Activated T-cell treated with anti-CD3 and anti-CD28 coated beads, Interleukin-2, amount 50 U/mL, for 24 hours (primary cell): ENCODE data around the gene MRGPRF.

ENCODE experiments used
- DNase-seq: peaks from one replicate; pipeline ENCODE4 v3.0.0-alpha.2; 2020
- H3K27ac Mint-ChIP-seq: 2 replicates; pipeline ENCODE4 v1.8.0; 2020; ENCODE audit warnings: mild to moderate bottlenecking, mixed read lengths
- H3K27me3 Mint-ChIP-seq: 2 replicates; pipeline ENCODE4 v1.8.0; 2020; ENCODE audit warnings: mixed read lengths
- H3K36me3 Mint-ChIP-seq: 2 replicates; pipeline ENCODE4 v1.8.0; 2020; ENCODE audit warnings: low read depth, mixed read lengths
- H3K4me1 Mint-ChIP-seq: 2 replicates; pipeline ENCODE4 v1.8.0; 2020; ENCODE audit warnings: low read depth, mixed read lengths
- H3K4me3 Mint-ChIP-seq: 2 replicates; pipeline ENCODE4 v1.8.0; 2020; ENCODE audit warnings: mild to moderate bottlenecking, moderate library complexity, mixed read lengths
- H3K9me3 Mint-ChIP-seq: 2 replicates; pipeline ENCODE4 v1.8.0; 2020; ENCODE audit warnings: mixed read lengths

The MRGPRF gene

DNA sequence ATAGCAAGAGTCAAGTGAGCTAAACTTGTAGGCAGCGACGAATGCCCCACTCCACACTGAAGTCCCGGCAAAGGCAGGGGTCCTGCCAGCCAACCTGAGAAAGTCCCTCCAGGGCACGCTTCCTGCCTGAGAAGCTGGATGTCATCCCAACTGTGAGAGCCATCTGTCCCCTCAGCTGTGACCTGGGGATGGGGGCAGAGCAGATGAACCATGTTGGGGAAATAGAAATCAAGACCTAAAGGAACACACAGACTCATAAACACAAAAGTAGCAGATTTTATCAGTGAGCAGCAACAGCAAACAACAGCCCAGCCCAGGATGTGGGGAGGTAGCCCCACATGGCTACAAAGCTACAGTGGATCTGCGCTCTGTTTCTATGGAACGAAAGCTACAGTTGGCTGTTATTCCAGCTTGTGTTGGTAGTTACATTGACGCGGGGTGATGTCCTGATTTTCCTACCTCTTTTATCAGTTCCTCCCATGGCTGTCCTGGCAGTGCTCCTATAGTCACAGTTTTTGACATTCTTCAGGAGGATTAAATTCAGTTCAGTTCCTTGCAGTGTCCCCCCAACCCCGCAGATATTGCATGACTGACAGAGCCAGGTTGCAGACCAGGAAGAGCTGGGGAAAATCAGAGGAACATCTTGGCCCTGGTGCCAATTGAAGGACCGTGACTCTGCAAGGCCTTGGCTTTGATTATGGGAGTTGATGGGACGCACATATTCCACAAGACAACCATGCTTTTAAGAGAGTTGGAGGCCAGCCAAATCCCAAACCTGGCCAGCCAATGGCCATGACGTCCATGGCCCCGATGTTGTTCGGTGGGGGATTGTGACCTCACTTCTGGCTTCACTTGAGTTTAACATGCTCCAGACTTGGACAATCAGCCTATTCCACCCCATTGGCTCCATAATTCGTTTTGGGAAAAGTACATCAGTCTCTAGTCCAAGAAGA, 46.9 kb downstream of the MRGPRF start:
- H3K27ac Mint-ChIP-seq, result no peak overlapping the region
- peaks cover 5% of the 10 kb centered on the region for H3K27me3 Mint-ChIP-seq
- no peak overlapping the region for H3K4me3 Mint-ChIP-seq
- H3K4me1 Mint-ChIP-seq, result peaks cover 22% of the 10 kb centered on the region
- no peak for DNase-seq
- no peaks in the 10 kb centered on the region for H3K36me3 Mint-ChIP-seq
- no peaks in the 10 kb centered on the region for H3K9me3 Mint-ChIP-seq

DNA sequence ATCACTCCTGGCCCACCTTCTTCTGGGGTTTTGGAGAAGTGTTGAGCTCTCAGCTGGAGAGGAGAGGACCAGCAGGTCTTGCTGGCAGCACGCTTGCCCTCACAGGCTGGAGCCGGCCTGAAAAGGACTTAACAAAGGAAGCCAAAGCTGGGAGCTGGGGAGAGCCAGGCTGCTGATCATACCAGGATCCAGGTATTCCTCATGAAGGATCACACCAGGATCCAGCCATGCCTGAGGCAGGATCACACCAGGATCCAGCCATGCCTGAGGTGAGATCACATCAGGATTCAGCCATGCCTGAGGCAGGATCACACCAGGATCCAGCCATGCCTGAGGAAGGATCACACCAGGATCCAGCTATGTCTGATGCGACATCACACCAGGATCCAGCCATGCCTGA, 49.3 kb downstream of the MRGPRF start:
- no peaks in the 10 kb centered on the region for H3K9me3 Mint-ChIP-seq
- H3K27me3 Mint-ChIP-seq, result peaks cover 5% of the 10 kb centered on the region
- no peaks in the 10 kb centered on the region for H3K36me3 Mint-ChIP-seq
- H3K4me3 Mint-ChIP-seq, result no peak overlapping the region
- H3K27ac Mint-ChIP-seq, result no peak overlapping the region
- peaks cover 22% of the 10 kb centered on the region for H3K4me1 Mint-ChIP-seq
- no peak for DNase-seq

DNA sequence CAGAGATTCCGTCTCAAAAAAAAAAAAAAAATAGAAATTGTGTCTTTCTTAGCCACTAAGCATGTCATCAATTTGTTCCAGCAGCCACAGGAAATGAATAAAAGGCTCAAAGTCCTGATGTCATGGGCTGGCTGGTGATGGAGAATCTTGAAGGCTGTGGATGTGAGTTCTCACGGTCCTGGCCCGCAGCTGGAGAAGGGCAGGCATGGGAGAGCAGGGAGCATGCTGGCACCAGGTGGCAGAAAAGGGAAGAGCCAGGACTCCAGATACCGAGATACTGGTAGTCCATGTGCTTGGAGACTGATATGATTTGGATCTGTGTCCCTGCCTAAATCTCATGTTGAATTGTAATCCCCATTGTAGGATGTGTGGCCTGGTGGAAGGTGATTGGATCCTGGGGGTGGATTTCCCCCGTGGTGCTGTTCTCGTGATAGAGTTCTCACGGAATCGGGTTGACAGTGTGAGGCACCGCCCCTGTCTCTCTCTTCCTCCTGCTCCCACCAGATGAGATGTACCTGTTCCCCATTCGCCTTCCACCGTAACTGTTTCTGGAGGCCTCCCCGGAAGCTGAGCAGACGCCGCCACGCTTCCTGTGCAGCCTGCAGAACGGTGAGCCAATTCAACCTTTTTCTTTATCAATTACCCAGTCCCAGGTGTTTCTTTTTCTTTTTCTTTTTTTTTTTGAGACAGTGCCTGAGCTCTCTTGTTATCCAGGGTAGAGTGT, 50.4 kb downstream of the MRGPRF start:
- Mint-ChIP-seq H3K27me3 (no peaks in the 10 kb centered on the region), H3K4me3 (peak overlapping the region; percentile 7), H3K4me1 (peaks cover 22% of the 10 kb centered on the region), H3K27ac (peak overlapping the region; percentile 54), H3K9me3 (no peaks in the 10 kb centered on the region), H3K36me3 (no peaks in the 10 kb centered on the region)
- no peak for DNase-seq

DNA sequence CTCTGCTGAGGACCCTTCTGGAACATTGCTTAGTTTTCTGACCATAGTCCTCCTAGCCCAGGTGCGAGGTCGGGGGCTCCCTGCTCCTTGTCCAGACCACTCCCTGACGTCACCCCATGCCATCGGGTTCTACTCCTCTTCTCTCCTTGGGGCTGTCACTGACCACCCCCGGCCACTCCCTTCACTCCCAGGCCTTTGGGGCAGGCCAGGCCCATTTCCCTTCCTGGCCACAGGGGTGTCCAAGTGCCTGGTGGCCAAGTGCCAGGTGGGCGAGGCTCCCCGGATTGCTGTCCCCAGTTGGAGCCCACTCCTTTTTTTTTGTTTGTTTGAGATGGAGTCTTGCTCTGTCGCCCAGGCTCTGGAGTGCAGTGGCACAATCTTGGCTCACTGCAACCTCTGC, 51.8 kb downstream of the MRGPRF start:
- Mint-ChIP-seq H3K27ac (no peak overlapping the region), H3K9me3 (no peaks in the 10 kb centered on the region), H3K27me3 (peaks cover 5% of the 10 kb centered on the region), H3K36me3 (no peaks in the 10 kb centered on the region), H3K4me1 (peaks cover 21% of the 10 kb centered on the region), H3K4me3 (no peak overlapping the region)
- no peak for DNase-seq

DNA sequence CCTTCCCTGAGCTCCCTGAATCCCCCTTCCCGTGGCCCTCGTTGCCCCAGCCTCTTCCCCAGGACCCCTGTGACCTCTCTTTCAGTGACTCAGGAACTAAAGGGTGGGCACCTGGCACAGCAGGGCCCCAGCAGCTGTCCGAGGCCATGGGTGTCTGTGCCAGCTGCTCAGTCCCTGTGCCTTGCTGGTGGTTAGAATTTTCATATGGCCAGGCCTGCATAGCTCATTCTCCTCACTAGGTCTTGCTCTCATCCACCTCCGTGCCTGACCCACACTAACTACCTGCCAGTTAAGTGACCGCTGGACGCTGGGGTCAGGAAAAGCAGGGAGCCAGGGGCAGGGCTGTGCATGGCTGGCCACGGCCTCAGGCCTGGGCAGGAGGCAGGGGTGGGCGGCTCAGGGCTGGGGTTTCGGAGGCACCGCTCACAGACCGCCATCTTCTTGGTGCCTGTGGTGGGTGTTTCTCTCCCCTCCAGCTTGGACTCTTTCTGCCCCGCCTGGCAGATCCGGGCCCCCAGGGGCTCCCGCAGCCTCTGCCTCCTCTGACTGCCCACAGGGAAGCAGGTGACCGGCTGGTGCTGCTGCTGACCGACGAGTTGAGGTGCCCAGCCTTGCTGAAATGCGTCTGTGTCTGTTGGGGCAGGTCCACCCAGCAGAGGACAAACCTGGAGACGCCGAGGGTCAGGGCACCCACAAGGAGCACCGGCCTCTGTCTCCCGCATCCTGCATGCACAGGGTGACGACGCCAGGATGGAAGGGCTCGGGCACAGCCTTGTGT, 52.6 kb downstream of the MRGPRF start:
- Mint-ChIP-seq H3K27ac (no peak overlapping the region), H3K4me3 (no peak overlapping the region), H3K27me3 (peaks cover 5% of the 10 kb centered on the region), H3K4me1 (peaks cover 15% of the 10 kb centered on the region), H3K9me3 (no peaks in the 10 kb centered on the region), H3K36me3 (no peaks in the 10 kb centered on the region)
- DNase-seq, result no peak

DNA sequence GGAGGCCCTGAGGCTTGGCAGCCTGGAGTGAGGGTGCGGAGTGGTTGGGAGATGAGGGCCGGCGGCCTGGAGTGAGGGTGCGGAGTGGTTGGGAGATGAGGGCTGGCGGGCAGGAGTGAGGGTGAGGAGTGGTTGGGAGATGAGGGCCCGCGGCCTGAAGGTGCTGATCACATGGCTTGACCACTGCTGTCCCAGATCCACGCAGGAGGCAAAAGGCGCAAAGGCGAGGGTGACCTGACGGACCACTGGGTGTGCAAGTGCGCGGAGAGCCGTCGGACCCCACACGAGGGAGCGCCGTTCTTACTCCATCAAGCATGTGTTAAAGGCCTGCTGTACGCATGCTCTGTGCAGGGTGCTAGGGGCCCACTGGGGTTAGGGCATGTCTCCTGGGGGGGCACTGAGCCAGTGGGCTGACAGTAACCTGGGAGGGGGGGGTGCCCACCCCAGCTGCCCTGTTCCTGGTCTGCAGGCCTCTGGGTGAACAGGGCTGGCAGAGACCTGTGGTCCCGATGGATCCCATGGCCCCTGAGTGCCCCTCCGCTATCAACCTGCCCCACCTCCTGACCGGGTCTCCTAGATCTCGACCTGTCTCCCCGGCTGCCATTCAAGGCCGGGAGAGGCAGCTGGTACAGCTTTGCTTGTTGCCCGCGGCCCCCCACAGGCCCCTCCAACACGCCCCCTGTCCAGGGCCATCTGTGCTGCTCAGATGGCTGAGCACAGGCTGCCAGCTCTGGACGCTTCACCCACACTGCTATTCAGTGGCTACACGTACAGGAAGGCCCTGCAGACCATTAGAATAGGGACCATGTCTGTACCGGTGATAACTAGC, 53.4 kb downstream of the MRGPRF start:
- Mint-ChIP-seq H3K36me3 (no peaks in the 10 kb centered on the region), H3K4me1 (peaks cover 16% of the 10 kb centered on the region), H3K9me3 (no peaks in the 10 kb centered on the region), H3K27me3 (peaks cover 7% of the 10 kb centered on the region), H3K4me3 (no peak overlapping the region), H3K27ac (no peak overlapping the region)
- DNase-seq, result no peak

DNA sequence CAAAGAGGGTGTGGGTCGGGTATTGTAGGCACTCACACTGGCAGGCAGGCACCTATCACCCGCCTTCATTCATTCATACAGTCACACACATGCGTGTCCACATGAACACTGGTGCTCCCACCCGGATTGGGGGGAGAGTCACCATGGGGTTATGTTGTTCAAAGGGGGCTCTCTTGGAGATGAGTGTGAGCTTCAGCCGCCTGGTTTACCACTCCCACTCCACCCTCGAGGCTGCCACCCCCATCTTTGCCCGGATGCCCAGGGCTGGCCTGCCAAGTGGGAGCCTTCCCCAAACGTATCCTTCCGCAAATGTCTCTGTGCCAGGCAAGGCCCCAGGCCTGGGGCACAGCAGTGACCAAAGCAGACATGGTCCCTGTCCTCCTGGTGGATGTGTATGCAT, 54.8 kb downstream of the MRGPRF start:
- Mint-ChIP-seq H3K4me1 (peaks cover 10% of the 10 kb centered on the region), H3K27ac (no peak overlapping the region), H3K27me3 (peaks cover 7% of the 10 kb centered on the region), H3K9me3 (no peaks in the 10 kb centered on the region), H3K36me3 (no peaks in the 10 kb centered on the region), H3K4me3 (no peak overlapping the region)
- DNase-seq, result no peak

DNA sequence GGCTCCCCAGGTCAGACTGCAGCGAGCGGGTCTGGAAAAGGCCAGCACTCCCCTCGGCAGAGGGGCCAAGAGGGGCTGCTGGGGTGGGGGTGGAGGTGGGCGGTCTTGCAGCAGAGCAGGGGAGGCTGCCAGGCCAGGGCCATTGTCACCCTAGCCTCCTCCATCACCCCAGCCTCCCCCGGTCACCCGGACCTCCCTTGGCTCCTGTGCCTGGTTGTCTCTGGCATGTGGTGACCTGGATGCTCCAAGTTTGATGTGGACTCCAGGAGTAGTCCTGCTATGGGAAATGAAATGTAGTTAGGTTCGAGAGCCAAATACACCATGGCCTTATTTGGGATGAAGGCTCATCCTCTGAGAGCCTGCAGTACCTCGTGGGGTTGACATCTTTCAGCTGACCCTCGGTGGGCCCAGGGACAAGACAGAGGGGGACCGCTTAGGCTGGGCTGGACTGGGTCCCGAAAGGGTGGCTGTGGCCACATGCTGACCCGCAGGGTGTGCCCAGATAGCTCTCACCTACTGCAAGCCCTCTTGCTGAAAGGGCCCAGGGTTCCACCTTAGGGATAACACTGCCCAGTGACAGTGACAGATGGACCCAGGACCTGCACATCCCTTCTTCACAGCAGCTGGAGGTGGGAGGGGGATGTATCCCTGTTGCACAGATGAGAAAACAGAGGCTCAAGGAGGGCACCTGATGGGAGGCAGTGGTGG, 56.3 kb downstream of the MRGPRF start:
- H3K4me1 Mint-ChIP-seq, result peaks cover 3% of the 10 kb centered on the region
- H3K36me3 Mint-ChIP-seq, result no peaks in the 10 kb centered on the region
- no peak overlapping the region for H3K27ac Mint-ChIP-seq
- H3K4me3 Mint-ChIP-seq, result no peak overlapping the region
- DNase-seq, result no peak
- peaks cover 7% of the 10 kb centered on the region for H3K27me3 Mint-ChIP-seq
- no peaks in the 10 kb centered on the region for H3K9me3 Mint-ChIP-seq

DNA sequence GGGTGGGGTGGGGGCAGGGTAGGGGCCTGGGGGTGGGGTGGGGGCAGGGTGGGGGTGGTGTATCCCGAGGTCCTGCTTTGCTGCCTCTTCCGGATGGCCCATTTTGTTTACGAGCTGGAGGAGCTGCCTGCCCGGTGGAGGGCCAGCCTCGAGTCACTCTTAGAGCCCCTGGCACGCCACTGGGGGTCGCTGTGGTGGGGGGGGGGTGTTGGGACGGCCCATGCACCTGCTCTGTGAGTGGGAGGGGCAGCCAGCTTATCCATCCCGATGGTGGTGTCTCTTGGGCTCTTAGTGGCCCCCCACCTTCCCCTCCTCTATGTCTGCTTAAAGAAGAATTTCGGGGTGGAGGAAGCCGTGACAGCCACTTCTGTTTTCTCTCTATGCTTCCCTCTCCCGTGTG, 56.9 kb downstream of the MRGPRF start:
- DNase-seq, result no peak
- Mint-ChIP-seq H3K27ac (no peak overlapping the region), H3K4me1 (peaks cover 3% of the 10 kb centered on the region), H3K9me3 (no peaks in the 10 kb centered on the region), H3K36me3 (no peaks in the 10 kb centered on the region), H3K4me3 (no peak overlapping the region), H3K27me3 (peaks cover 7% of the 10 kb centered on the region)

DNA sequence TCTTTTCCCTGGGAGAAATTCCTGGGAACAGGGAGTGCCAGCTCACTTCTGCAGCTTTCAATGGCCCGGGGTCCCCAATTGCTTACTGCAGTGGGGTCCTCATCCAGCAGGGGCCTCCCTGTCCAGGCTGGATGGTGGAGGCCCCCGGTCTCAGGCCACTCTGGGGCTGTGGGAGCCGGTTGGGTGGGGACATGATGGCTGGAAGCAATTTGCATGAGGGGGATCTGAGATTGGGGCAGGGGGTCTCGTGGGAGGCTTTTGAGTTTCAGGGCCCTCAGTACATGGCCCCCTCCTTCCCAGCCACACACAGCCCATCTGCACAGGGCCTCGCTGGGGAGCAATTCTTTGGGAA, 57.5 kb downstream of the MRGPRF start:
- H3K9me3 Mint-ChIP-seq, result no peaks in the 10 kb centered on the region
- H3K27ac Mint-ChIP-seq, result no peak overlapping the region
- H3K36me3 Mint-ChIP-seq, result no peaks in the 10 kb centered on the region
- peaks cover 7% of the 10 kb centered on the region for H3K27me3 Mint-ChIP-seq
- H3K4me3 Mint-ChIP-seq, result no peak overlapping the region
- DNase-seq, result no peak
- H3K4me1 Mint-ChIP-seq, result peaks cover 3% of the 10 kb centered on the region

DNA sequence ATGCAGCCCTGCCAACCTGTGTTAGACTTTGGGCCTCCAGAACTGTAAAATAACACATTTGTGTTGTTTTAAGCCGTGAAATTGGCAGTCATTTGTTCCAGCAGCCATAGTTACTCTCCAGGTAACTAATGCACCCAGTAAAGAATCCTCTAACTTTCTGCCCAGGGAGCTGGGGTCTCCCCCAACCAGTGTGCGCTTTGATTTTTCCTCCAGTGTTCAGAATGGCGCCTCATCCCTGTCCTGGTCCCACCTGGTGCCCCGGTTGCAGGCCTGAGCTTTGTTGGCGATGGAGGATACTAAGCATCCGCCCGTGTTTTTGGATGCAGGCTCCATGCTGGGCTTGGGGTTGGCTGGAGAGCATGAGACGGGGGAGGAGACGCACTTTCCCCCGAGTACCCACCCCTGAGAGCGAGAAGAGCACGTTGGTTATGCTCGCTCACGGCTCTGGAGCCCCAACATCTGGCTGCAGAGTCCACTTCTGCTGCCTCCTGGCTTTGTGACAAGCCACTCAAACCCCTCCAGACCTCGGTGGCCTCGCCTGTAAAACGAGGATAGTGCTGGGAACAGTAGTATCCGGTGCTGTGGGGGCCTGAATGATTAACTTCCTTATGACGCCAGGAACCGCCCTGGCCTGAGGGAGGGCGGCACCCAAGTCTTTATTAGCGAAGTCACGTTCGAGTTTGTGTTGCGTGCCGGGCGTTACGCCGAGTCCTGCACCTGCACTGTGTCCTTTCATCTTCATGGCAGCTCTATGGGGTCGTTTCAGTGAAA, 58.0 kb downstream of the MRGPRF start:
- H3K4me3 Mint-ChIP-seq, result no peak overlapping the region
- H3K9me3 Mint-ChIP-seq, result no peaks in the 10 kb centered on the region
- peaks cover 3% of the 10 kb centered on the region for H3K4me1 Mint-ChIP-seq
- no peaks in the 10 kb centered on the region for H3K36me3 Mint-ChIP-seq
- no peak for DNase-seq
- no peak overlapping the region for H3K27ac Mint-ChIP-seq
- peaks cover 7% of the 10 kb centered on the region for H3K27me3 Mint-ChIP-seq
